Lower lobe of right lung (tissue), 2 donors: ENCODE results near the gene SLCO4C1. TPM values are rescaled to one million over a fixed set of nuclear protein-coding genes. Genes with fewer than 3 reads are reported as not detected.

Source experiments
- ATAC-seq, 2 donors: fragments of 200-7000 bp; cut with Tn5 transposase; one replicate each; pipeline ENCODE4 v1.9.1; 2020 to 2022; ENCODE audit warnings: mild to moderate bottlenecking in 2 of 2, moderate library complexity in 2 of 2
- DNase-seq: peaks from one replicate; pipeline ENCODE4 v3.0.0-alpha.2; 2020
- H3K27ac ChIP-seq: fragments of 200-600 bp; one replicate; pipeline ENCODE4 v1.8.0; 2022
- H3K27me3 ChIP-seq: fragments of 200-600 bp; one replicate; pipeline ENCODE4 v1.8.0; 2022; ENCODE audit warnings: low read depth
- H3K36me3 ChIP-seq: fragments of 200-600 bp; one replicate; pipeline ENCODE4 v1.8.0; 2022; ENCODE audit warnings: mild to moderate bottlenecking
- H3K4me1 ChIP-seq: fragments of 200-600 bp; one replicate; pipeline ENCODE4 v1.8.0; 2022
- H3K4me3 ChIP-seq: fragments of 200-600 bp; one replicate; pipeline ENCODE4 v1.8.0; 2022; ENCODE audit warnings: mild to moderate bottlenecking
- H3K9me3 ChIP-seq: fragments of 200-600 bp; one replicate; pipeline ENCODE4 v1.8.0; 2022
- CTCF ChIP-seq: fragments of 200-600 bp; IDR thresholded peaks from one replicate; pipeline ENCODE4 v1.8.0; 2022; ENCODE audit warnings: antibody characterized with exemption, mild to moderate bottlenecking
- intact Hi-C: fragments of 100-400 bp; cut with DNase I; formaldehyde crosslinking; loops from one replicate; pipeline ENCODE4 v1.11.0; 2022
- total RNA-seq: library from RNA; stranded (reverse); fragmentation: NEBNext Ultra II Directional; extraction: Animal tissue kit (Norgen Biotek cat#: 25700); gene quantifications from one replicate; pipeline ENCODE4 v1.2.1, GENCODE V29; 2021
- donor health status: DM: no; HTN: yes; CAD: no; lungs with severe emphysema.

The SLCO4C1 gene
- total RNA-seq, 1 donor from 2014 or later, result 29.5 TPM

DNA sequence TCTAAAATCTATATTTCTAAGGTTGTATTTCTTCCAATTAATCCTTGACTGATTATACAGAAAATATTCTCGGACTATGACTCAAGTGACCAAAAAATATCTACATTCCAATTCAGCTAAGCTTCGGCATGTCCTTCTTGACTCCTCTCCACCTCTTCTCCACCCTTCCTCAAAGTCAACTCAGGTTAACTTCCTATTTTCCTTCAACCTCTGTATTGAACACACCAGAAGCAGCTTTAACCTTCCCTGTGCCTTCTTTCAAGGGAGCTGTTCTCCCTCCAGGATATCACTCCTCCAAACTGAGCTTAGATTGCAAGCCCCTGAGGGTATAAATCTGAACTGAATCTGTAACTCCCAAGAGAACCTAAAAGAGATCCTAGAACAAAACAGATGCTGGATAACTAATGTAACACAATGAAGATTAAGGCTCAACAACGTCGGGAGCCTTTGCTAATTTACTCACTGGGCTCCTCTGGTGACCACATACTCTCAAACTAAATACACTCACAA is 1.1 kb downstream of the SLCO4C1 start:
- H3K36me3 ChIP-seq, result no peaks in the 10 kb centered on the region
- H3K4me1 ChIP-seq, result peaks cover 16% of the 10 kb centered on the region
- intact Hi-C loops, result no loop called here
- no peak overlapping the region for H3K27ac ChIP-seq
- DNase-seq (no peak), ATAC-seq (no peak)
- TF ChIP-seq CTCF, result no peak
- H3K4me3 ChIP-seq, result peak overlapping the region; percentile 62
- no peaks in the 10 kb centered on the region for H3K9me3 ChIP-seq
- H3K27me3 ChIP-seq, result no peaks in the 10 kb centered on the region

- TF ChIP-seq CTCF, result no peak
These were observed 6.1 kb downstream of the SLCO4C1 start for GRCh38 chr5:102290004-102290403.

DNA sequence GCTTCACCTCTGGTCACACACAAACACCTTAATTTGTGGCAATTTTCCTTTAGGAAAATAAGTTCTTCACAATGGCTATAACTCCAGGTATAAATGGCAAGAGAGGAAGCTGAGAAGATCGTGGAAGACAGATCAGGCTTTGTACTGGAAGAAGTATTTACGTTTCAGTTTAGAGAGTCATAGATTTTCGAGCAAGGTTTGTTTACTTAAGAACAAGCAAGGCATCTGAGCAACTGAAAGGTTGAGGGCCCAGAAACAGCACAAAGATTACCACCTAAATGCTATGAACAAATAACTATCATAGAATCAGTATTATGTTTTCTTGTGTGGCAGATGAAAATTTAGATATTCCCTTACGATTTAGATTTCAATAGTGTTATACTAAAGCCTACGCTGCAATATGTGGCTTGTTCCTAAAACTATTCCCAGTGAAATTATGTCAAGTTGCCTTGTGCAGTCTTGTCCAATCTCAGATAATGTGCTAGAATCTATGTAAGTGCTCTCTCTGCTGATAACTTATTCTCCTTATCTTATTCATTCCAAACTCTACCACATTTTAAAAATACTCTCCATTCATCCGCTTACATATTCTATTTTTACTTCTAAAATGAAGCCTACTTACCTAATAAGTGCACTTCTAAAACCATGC is 6.7 kb downstream of the SLCO4C1 start:
- DNase-seq (no peak), ATAC-seq (peak in 1 of 2 donors; percentile 56)
- H3K36me3 ChIP-seq, result no peaks in the 10 kb centered on the region
- no peak for TF ChIP-seq CTCF
- no peak overlapping the region for H3K27ac ChIP-seq
- no peak overlapping the region for H3K4me3 ChIP-seq
- no peaks in the 10 kb centered on the region for H3K27me3 ChIP-seq
- no peaks in the 10 kb centered on the region for H3K9me3 ChIP-seq
- no peaks in the 10 kb centered on the region for H3K4me1 ChIP-seq
- intact Hi-C loops, result no loop called here

More at GRCh38 chr5:102290004-102290403, 6.1 kb downstream of the SLCO4C1 start:
- H3K27me3 ChIP-seq, result no peaks in the 10 kb centered on the region
- ATAC-seq (no peak), DNase-seq (no peak)
- intact Hi-C loops, result no loop called here
- no peaks in the 10 kb centered on the region for H3K9me3 ChIP-seq
- no peaks in the 10 kb centered on the region for H3K36me3 ChIP-seq
- H3K4me1 ChIP-seq, result peaks cover 2% of the 10 kb centered on the region
- no peak overlapping the region for H3K4me3 ChIP-seq
- H3K27ac ChIP-seq, result no peak overlapping the region

- no peak overlapping the region for H3K27ac ChIP-seq
- DNase-seq, result no peak
- no peak overlapping the region for H3K4me3 ChIP-seq
- no peak for ATAC-seq
- TF ChIP-seq CTCF, result no peak
- no peaks in the 10 kb centered on the region for H3K9me3 ChIP-seq
- H3K36me3 ChIP-seq, result no peaks in the 10 kb centered on the region
- H3K27me3 ChIP-seq, result no peaks in the 10 kb centered on the region
- H3K4me1 ChIP-seq, result no peaks in the 10 kb centered on the region
- intact Hi-C loops, result no loop called here
These were observed 7.5 kb downstream of the SLCO4C1 start for GRCh38 chr5:102288630-102289029.

- H3K4me1 ChIP-seq, result no peaks in the 10 kb centered on the region
- no peak for ATAC-seq
These were observed 9.6 kb downstream of the SLCO4C1 start for GRCh38 chr5:102286476-102286875.

More at GRCh38 chr5:102286476-102286875, 9.6 kb downstream of the SLCO4C1 start:
- Histone ChIP-seq H3K9me3 (no peaks in the 10 kb centered on the region), H3K36me3 (no peaks in the 10 kb centered on the region), H3K4me3 (no peak overlapping the region), H3K27me3 (no peaks in the 10 kb centered on the region), H3K27ac (no peak overlapping the region)
- no peak for DNase-seq
- TF ChIP-seq CTCF, result no peak
- intact Hi-C loops, result no loop called here
